ENCODE data around the gene LRRC3. TPM values are rescaled to one million over a fixed set of nuclear protein-coding genes. Genes with fewer than 3 reads are reported as not detected.
A peak's percentile ranks its signal among the peaks of the same experiment; 100 is the strongest.
"Not testable (repeated sequence)": the region's sequence is repeated elsewhere in the genome, so short reads cannot be mapped to it uniquely, and the experiment has no call there.

The LRRC3 gene
- total RNA-seq, 1 donor from 2014 or later, result 4.0 TPM

GRCh38 chr21:44413566-44414290, 41.6 kb upstream of the LRRC3 start:
- TF ChIP-seq CTCF (IDR thresholded peaks at IDR 0.05), result no peak
- peaks cover 10% of the 10 kb centered on the region for H3K27me3 Mint-ChIP-seq (ENCODE audit: unreplicated experiment)
- no peaks in the 10 kb centered on the region for H3K4me1 Mint-ChIP-seq (ENCODE audit: unreplicated experiment)
- H3K4me3 Mint-ChIP-seq (ENCODE audit: unreplicated experiment), result no peak overlapping the region
- DNase-seq (ENCODE audit: extremely low spot score, unreplicated experiment), result peak; percentile 80
- no peaks in the 10 kb centered on the region for H3K36me3 Mint-ChIP-seq (ENCODE audit: unreplicated experiment)
- H3K27ac Mint-ChIP-seq (ENCODE audit: unreplicated experiment), result no peak overlapping the region
- H3K9me3 Mint-ChIP-seq (ENCODE audit: unreplicated experiment), result peaks cover 10% of the 10 kb centered on the region

GRCh38 chr21:44414291-44415072, 40.8 kb upstream of the LRRC3 start:
- H3K4me3 Mint-ChIP-seq (ENCODE audit: unreplicated experiment), result no peak overlapping the region
- peaks cover 10% of the 10 kb centered on the region for H3K27me3 Mint-ChIP-seq (ENCODE audit: unreplicated experiment)
- H3K4me1 Mint-ChIP-seq (ENCODE audit: unreplicated experiment), result no peaks in the 10 kb centered on the region
- DNase-seq (ENCODE audit: extremely low spot score, unreplicated experiment), result peak; percentile 49
- H3K27ac Mint-ChIP-seq (ENCODE audit: unreplicated experiment), result no peak overlapping the region
- H3K36me3 Mint-ChIP-seq (ENCODE audit: unreplicated experiment), result no peaks in the 10 kb centered on the region
- peaks cover 10% of the 10 kb centered on the region for H3K9me3 Mint-ChIP-seq (ENCODE audit: unreplicated experiment)
- no peak for TF ChIP-seq CTCF (IDR thresholded peaks at IDR 0.05)

- peak; percentile 69 for DNase-seq (ENCODE audit: extremely low spot score, unreplicated experiment)
- peaks cover 10% of the 10 kb centered on the region for H3K27me3 Mint-ChIP-seq (ENCODE audit: unreplicated experiment)
- H3K36me3 Mint-ChIP-seq (ENCODE audit: unreplicated experiment), result no peaks in the 10 kb centered on the region
- no peak overlapping the region for H3K27ac Mint-ChIP-seq (ENCODE audit: unreplicated experiment)
- H3K4me3 Mint-ChIP-seq (ENCODE audit: unreplicated experiment), result no peak overlapping the region
- TF ChIP-seq CTCF (IDR thresholded peaks at IDR 0.05), result no peak
- H3K9me3 Mint-ChIP-seq (ENCODE audit: unreplicated experiment), result peaks cover 10% of the 10 kb centered on the region
- no peaks in the 10 kb centered on the region for H3K4me1 Mint-ChIP-seq (ENCODE audit: unreplicated experiment)
Measured at GRCh38 chr21:44415073-44416025, 40.0 kb upstream of the LRRC3 start.

GRCh38 chr21:44416193-44416592, 39.1 kb upstream of the LRRC3 start:
- H3K4me3 Mint-ChIP-seq (ENCODE audit: unreplicated experiment), result no peak overlapping the region
- no peaks in the 10 kb centered on the region for H3K4me1 Mint-ChIP-seq (ENCODE audit: unreplicated experiment)
- H3K27ac Mint-ChIP-seq (ENCODE audit: unreplicated experiment), result no peak overlapping the region
- DNase-seq (ENCODE audit: extremely low spot score, unreplicated experiment), result peak; percentile 66
- peaks cover 10% of the 10 kb centered on the region for H3K9me3 Mint-ChIP-seq (ENCODE audit: unreplicated experiment)
- H3K27me3 Mint-ChIP-seq (ENCODE audit: unreplicated experiment), result peaks cover 10% of the 10 kb centered on the region
- no peak for TF ChIP-seq CTCF (IDR thresholded peaks at IDR 0.05)
- no peaks in the 10 kb centered on the region for H3K36me3 Mint-ChIP-seq (ENCODE audit: unreplicated experiment)

GRCh38 chr21:44417621-44418107, 37.6 kb upstream of the LRRC3 start:
- not testable (repeated sequence) for H3K27ac Mint-ChIP-seq (ENCODE audit: unreplicated experiment); H3K36me3 Mint-ChIP-seq (ENCODE audit: unreplicated experiment); H3K4me1 Mint-ChIP-seq (ENCODE audit: unreplicated experiment); H3K4me3 Mint-ChIP-seq (ENCODE audit: unreplicated experiment); H3K27me3 Mint-ChIP-seq (ENCODE audit: unreplicated experiment); H3K9me3 Mint-ChIP-seq (ENCODE audit: unreplicated experiment)
- peak; percentile 60 for DNase-seq (ENCODE audit: extremely low spot score, unreplicated experiment)
